GM23338 (cell line): ENCODE measurements around the gene IMMP2L.

ENCODE experiments used
- CTCF ChIP-seq, 2 experiments: fragments of 200-600 bp in 1 of 2; sonication (generic) in 1 of 2; conservative IDR thresholded peaks; 2 replicates each; pipeline versions ENCODE4 v1.5.1 to v1.6.1; 2016 to 2017; ENCODE audit warnings: antibody characterized with exemption in 2 of 2, low read depth in 2 of 2, mild to moderate bottlenecking in 2 of 2, moderate library complexity in 1 of 2
- EZH2 ChIP-seq: fragments of 200-600 bp; sonication (generic); IDR thresholded peaks from one replicate; pipeline ENCODE4 v1.8.0; 2017; ENCODE audit warnings: antibody characterized with exemption, mild to moderate bottlenecking, low read depth; ENCODE audit not compliant: unreplicated experiment
- JUNB ChIP-seq: IDR thresholded peaks from one replicate; pipeline ENCODE4 v1.6.1; 2016; ENCODE audit warnings: antibody characterized with exemption; ENCODE audit not compliant: unreplicated experiment
- ZNF114 ChIP-seq: fragments of 250-450 bp; sonication (Bioruptor Pico); IDR thresholded peaks from 2 replicates; pipeline ENCODE4 v1.5.0; 2020; ENCODE audit warnings: mild to moderate bottlenecking, moderate library complexity

GRCh38 chr7:111508387-111508786 lies 53.9 kb downstream of the IMMP2L start:
- no peak for TF ChIP-seq JUNB
- TF ChIP-seq CTCF (conservative IDR thresholded peaks at IDR 0.05; ENCODE audit: low read depth in 2 of 2) = no peak
- no peak for TF ChIP-seq ZNF114
- no peak for TF ChIP-seq EZH2
